HCT116 (cell line): Measurements from ENCODE around the gene VANGL2. TPM values are rescaled to one million over a fixed set of nuclear protein-coding genes. Genes with fewer than 3 reads are reported as not detected.

Experiments
- ATAC-seq: fragments of 200-7000 bp; cut with Tn5 transposase; 2 replicates; pipeline ENCODE4 v1.9.1; 2020; ENCODE audit warnings: mild to moderate bottlenecking, moderate library complexity
- BruUV-seq: library from RNA; stranded (reverse); fragments of 400-500 nt; replicated peaks from 2 replicates; lab custom pipeline; 2021; lab: Mats Ljungman, UMichigan
- CTCF ChIA-PET: fragments of 300-600 bp; sonication (Branson Sonifier 250); formaldehyde crosslinking; loops from one replicate; lab custom pipeline; 2021; ENCODE audit warnings: antibody characterized with exemption; lab: Charles Lee
- POLR2A ChIA-PET: fragments of 300-600, 350-600 bp; sonication (Branson Sonifier 250); formaldehyde crosslinking; loops from one replicate; lab custom pipeline; 2021; ENCODE audit warnings: antibody characterized with exemption; lab: Charles Lee
- RAD21 ChIA-PET, 2 experiments: fragments of 300-600 bp; sonication (Branson Sonifier 250); formaldehyde crosslinking; loops; one replicate each; lab custom pipeline; 2023; ENCODE audit warnings: low total read pairs in 2 of 2; ENCODE audit not compliant: uncharacterized antibody in 2 of 2, unreplicated experiment in 2 of 2, low non-redundant PET in 1 of 2; lab: Charles Lee
- DNase-seq: peaks from one replicate; pipeline ENCODE4 v3.0.0-alpha.2; 2010; ENCODE audit warnings: low read depth, low spot score
- H2AFZ ChIP-seq: fragments of 200-600 bp; shearing (Covaris generic), sonication (generic); 2 replicates; pipeline ENCODE4 v1.6.1; 2017; ENCODE audit warnings: low read depth, mixed run types, mixed read lengths, antibody characterized with exemption, low read length; ENCODE audit not compliant: poor library complexity, severe bottlenecking
- H3K27ac ChIP-seq: 2 replicates; pipeline ENCODE4 v1.5.1; 2012; ENCODE audit warnings: low read depth, low read length
- H3K27me3 ChIP-seq: fragments of 200-600 bp; sonication (generic); 2 replicates; pipeline ENCODE4 v1.6.1; 2016; ENCODE audit warnings: mixed run types, low read length, mixed read lengths; ENCODE audit not compliant: insufficient read depth
- H3K36me3 ChIP-seq, 2 experiments: fragments of 200-500 bp in 1 of 2; fragments of 200-600 bp in 1 of 2; sonication (Bioruptor generic) in 1 of 2; sonication (generic) in 1 of 2; 2 replicates each; pipeline versions ENCODE4 v1.5.1 to v1.6.1; 2014 to 2016; ENCODE audit warnings: low read length in 2 of 2, inconsistent platforms in 1 of 2, mixed read lengths in 1 of 2, mixed run types in 1 of 2; ENCODE audit not compliant: insufficient read depth in 2 of 2, control insufficient read depth in 1 of 2
- H3K4me1 ChIP-seq, 2 experiments: fragments of 200-600 bp in 1 of 2; sonication (generic) in 1 of 2; 2 replicates each; pipeline versions ENCODE4 v1.5.1 to v1.6.1; 2012 to 2017; ENCODE audit warnings: low read length in 2 of 2, inconsistent platforms in 1 of 2, mild to moderate bottlenecking in 1 of 2, mixed read lengths in 1 of 2, mixed run types in 1 of 2, moderate library complexity in 1 of 2; ENCODE audit not compliant: insufficient read depth in 2 of 2, control insufficient read depth in 1 of 2
- H3K4me2 ChIP-seq: fragments of 200-600 bp; sonication (generic); 2 replicates; pipeline ENCODE4 v1.6.1; 2017; ENCODE audit warnings: mixed run types, low read length, mixed read lengths
- H3K4me3 ChIP-seq, 2 experiments: fragments of 200-600 bp in 1 of 2; sonication (generic) in 1 of 2; replicated peaks in 1 of 2; 2 replicates each; pipeline ENCODE4 v1.5.1; 2011 to 2016; ENCODE audit warnings: low read length in 2 of 2, control low read depth in 1 of 2, low read depth in 1 of 2, mild to moderate bottlenecking in 1 of 2, mixed read lengths in 1 of 2, mixed run types in 1 of 2
- H3K79me2 ChIP-seq: fragments of 200-600 bp; sonication (generic); 2 replicates; pipeline ENCODE4 v1.6.1; 2017; ENCODE audit warnings: mild to moderate bottlenecking, mixed run types, low read length, moderate library complexity, mixed read lengths; ENCODE audit not compliant: insufficient read depth
- H3K9ac ChIP-seq: fragments of 200-600 bp; sonication (generic); 2 replicates; pipeline ENCODE4 v1.6.1; 2016; ENCODE audit warnings: low read length, mixed read lengths
- H3K9me2 ChIP-seq: fragments of 200-600 bp; sonication (generic), shearing (Covaris generic); 2 replicates; pipeline ENCODE4 v1.6.1; 2017; ENCODE audit warnings: mixed run types, mild to moderate bottlenecking, moderate library complexity; ENCODE audit not compliant: insufficient read depth
- H3K9me3 ChIP-seq, 2 experiments: fragments of 200-500 bp in 1 of 2; fragments of 200-600 bp in 1 of 2; sonication (Bioruptor generic) in 1 of 2; sonication (generic) in 1 of 2; 2 replicates each; pipeline ENCODE4 v1.6.1; 2014 to 2017; ENCODE audit warnings: low read length in 2 of 2, mixed read lengths in 2 of 2, inconsistent platforms in 1 of 2, low read depth in 1 of 2, mild to moderate bottlenecking in 1 of 2, mixed run types in 1 of 2, moderate library complexity in 1 of 2; ENCODE audit not compliant: control insufficient read depth in 1 of 2, insufficient read depth in 1 of 2
- H4K20me1 ChIP-seq: fragments of 200-600 bp; sonication (generic), shearing (Covaris generic); 2 replicates; pipeline ENCODE4 v1.6.1; 2017; ENCODE audit warnings: mixed run types, mild to moderate bottlenecking, moderate library complexity; ENCODE audit not compliant: insufficient read depth
- CBX3 ChIP-seq: IDR thresholded peaks from 2 replicates; pipeline ENCODE4 v1.6.1; 2012; ENCODE audit warnings: low read depth
- CTCF ChIP-seq, 3 experiments: fragments of 200-600 bp in 1 of 3; sonication (generic) in 1 of 3; IDR thresholded peaks in 2 of 3; conservative IDR thresholded peaks in 1 of 3; 2 replicates each; pipeline ENCODE4 v1.5.1; 2012 to 2017; ENCODE audit warnings: low read depth in 2 of 3, low read length in 2 of 3, antibody characterized with exemption in 1 of 3, borderline replicate concordance in 1 of 3, control low read depth in 1 of 3, mild to moderate bottlenecking in 1 of 3, mixed read lengths in 1 of 3, mixed run types in 1 of 3, moderate library complexity in 1 of 3; ENCODE audit not compliant: insufficient read depth in 1 of 3
- ELF1 ChIP-seq: IDR thresholded peaks from 2 replicates; pipeline ENCODE4 v1.6.1; 2012; ENCODE audit warnings: low read depth, borderline replicate concordance
- EZH2 ChIP-seq: fragments of 200-600 bp; sonication (generic); IDR thresholded peaks from 2 replicates; pipeline ENCODE4 v1.6.1; 2017; ENCODE audit warnings: antibody characterized with exemption, mixed run types
- EZH2phosphoT487 ChIP-seq: fragments of 200-600 bp; IDR thresholded peaks from 2 replicates; pipeline ENCODE4 v1.6.1; 2018; ENCODE audit warnings: antibody characterized with exemption, borderline replicate concordance
- FOSL1 ChIP-seq: IDR thresholded peaks from 2 replicates; pipeline ENCODE4 v1.6.1; 2012; ENCODE audit warnings: low read depth
- JUND ChIP-seq: IDR thresholded peaks from 2 replicates; pipeline ENCODE4 v1.6.1; 2012
- MAX ChIP-seq: IDR thresholded peaks from 2 replicates; pipeline ENCODE4 v1.6.1; 2012
- RAD21 ChIP-seq: IDR thresholded peaks from 2 replicates; pipeline ENCODE4 v1.6.1; 2012; ENCODE audit warnings: low read depth, mild to moderate bottlenecking
- REST ChIP-seq: IDR thresholded peaks from 2 replicates; pipeline ENCODE4 v1.6.1; 2012; ENCODE audit warnings: low read depth
- SIN3A ChIP-seq: IDR thresholded peaks from 2 replicates; pipeline ENCODE4 v1.6.1; 2012; ENCODE audit warnings: low read depth
- ZBTB33 ChIP-seq: IDR thresholded peaks from 2 replicates; pipeline ENCODE4 v1.6.1; 2011; ENCODE audit warnings: mild to moderate bottlenecking, low read length, moderate library complexity; ENCODE audit not compliant: insufficient replicate concordance; ENCODE audit errors: extremely low read depth
- ZFX ChIP-seq: fragments of 450-650 bp; IDR thresholded peaks from 2 replicates; pipeline ENCODE4 v1.6.1; 2017
- ZNF274 ChIP-seq: fragments of 200-500 bp; sonication (Bioruptor generic); IDR thresholded peaks from 2 replicates; pipeline ENCODE4 v1.6.1; 2014; ENCODE audit warnings: mild to moderate bottlenecking, low read depth, low read length, inconsistent platforms
- intact Hi-C: fragments of 100-400 bp; cut with micrococcal nuclease; formaldehyde crosslinking; loops from 2 replicates; pipeline ENCODE4 v1.10.0; 2022
- total RNA-seq: library from RNA; stranded (reverse); gene quantifications from one replicate; pipeline ENCODE4 v1.2.1, GENCODE V29; 2021; ENCODE audit not compliant: unreplicated experiment

VANGL2 gene
- total RNA-seq, 1 experiment from 2014 or later = 1.1 TPM

- no peak for TF ChIP-seq ZFX
- no peak for TF ChIP-seq EZH2phosphoT487
Observed at GRCh38 chr1:160439718-160440117, 39.4 kb downstream of the VANGL2 start (continued).

- intact Hi-C loops = no loop called here
- H3K79me2 ChIP-seq = no peaks in the 10 kb centered on the region
- no peaks in the 10 kb centered on the region for H3K9me2 ChIP-seq
- TF ChIP-seq ZFX (no peak), RAD21 (no peak), ELF1 (no peak), EZH2 (no peak), EZH2phosphoT487 (no peak), CBX3 (no peak), JUND (no peak), FOSL1 (no peak), SIN3A (no peak), ZNF274 (no peak), MAX (no peak), CTCF (IDR thresholded peaks at IDR 0.05 in 2 of 3, conservative IDR thresholded peaks at IDR 0.05 in 1 of 3; ENCODE audit: borderline replicate concordance in 1 of 3, insufficient read depth in 1 of 3, low read depth in 2 of 3, low read length in 2 of 3) (no peak), REST (no peak), ZBTB33 (no peak)
- ChIA-PET POLR2A (no interaction called here), RAD21 (no interaction called here), CTCF (interaction anchor here (1.1 kb wide), 1 partner anchor 231 kb away, joined by 3 read pairs; no protein-coding TSS in a partner anchor)
- no peaks in the 10 kb centered on the region for H4K20me1 ChIP-seq
- H3K9me3 ChIP-seq = no peaks in the 10 kb centered on the region
- H3K4me3 ChIP-seq = no peak overlapping the region
- BruUV-seq = no TSS peak
- no peak overlapping the region for H3K9ac ChIP-seq
- no peaks in the 10 kb centered on the region for H3K4me1 ChIP-seq
- H2AFZ ChIP-seq = no peak overlapping the region
- H3K36me3 ChIP-seq = no peaks in the 10 kb centered on the region
- ATAC-seq (no peak), DNase-seq (no peak)
- no peak overlapping the region for H3K4me2 ChIP-seq
- no peaks in the 10 kb centered on the region for H3K27me3 ChIP-seq
- no peak overlapping the region for H3K27ac ChIP-seq
Observed at GRCh38 chr1:160446945-160447600, 46.7 kb downstream of the VANGL2 start.
